Pancreas (tissue), 10 donors: ENCODE results near the gene GLI3. TPM values are rescaled to one million over a fixed set of nuclear protein-coding genes. Genes with fewer than 3 reads are reported as not detected.

Experiments
- ATAC-seq, 4 donors: fragments of 200-7000 bp; cut with Tn5 transposase; one replicate each; pipeline versions ENCODE4 v1.8.0 to v1.9.1; 2020; ENCODE audit warnings: mild to moderate bottlenecking in 4 of 4, moderate library complexity in 4 of 4
- DNase-seq, 6 donors: peaks; one replicate each; pipeline ENCODE4 v3.0.0-alpha.2; 2020
- FAIRE-seq: peaks from 2 replicates; lab custom pipeline; 2012; peaks lifted over from hg19 to GRCh38; lab: Jason Lieb, UNC
- H3K27ac ChIP-seq, 4 donors: fragments of 200-600 bp; sonication (generic); 1 replicate in 3 of 4; 2 replicates in 1 of 4; pipeline versions ENCODE4 v1.5.0 to v1.8.0; 2020
- H3K27me3 ChIP-seq, 4 donors: fragments of 200-600 bp; one replicate each; pipeline ENCODE4 v1.8.0; 2021
- H3K36me3 ChIP-seq, 3 donors: fragments of 200-600 bp; sonication (generic) in 1 of 3; one replicate each; pipeline versions ENCODE4 v1.5.0 to v1.8.0; 2020 to 2021
- H3K4me1 ChIP-seq, 3 donors: fragments of 200-600 bp; one replicate each; pipeline ENCODE4 v1.8.0; 2021
- H3K4me3 ChIP-seq, 4 donors: fragments of 200-600 bp; sonication (generic) in 2 of 4; one replicate each; pipeline versions ENCODE4 v1.5.0 to v1.8.0; 2020 to 2021
- H3K9me3 ChIP-seq, 4 donors: fragments of 200-600 bp; one replicate each; pipeline ENCODE4 v1.8.0; 2021
- WGBS, 2 donors: extraction: QIAGEN DNeasy Blood & Tissue Kit; methylation state at CpG; one replicate each; pipeline ENCODE4 v1.1.7; 2013; 5-methylcytosine and 5-hydroxymethylcytosine counted together
- intact Hi-C, 3 donors: fragments of 100-400 bp; cut with DNase I; formaldehyde crosslinking; loops; one replicate each; pipeline versions ENCODE4 v1.11.1 to v1.14.2; 2022
- polyA plus RNA-seq, 2 donors: library from polyadenylated mRNA; stranded (reverse); fragments of 200-250 nt; gene quantifications; one replicate each; pipeline ENCODE4 v1.2.3, GENCODE V29; 2013
- total RNA-seq, 6 donors: library from RNA; stranded (reverse); fragmentation: NEBNext Ultra II Directional in 4 of 6; extraction: Animal tissue kit (Norgen Biotek cat#: 25700) in 4 of 6; gene quantifications; one replicate each; pipeline versions ENCODE4 v1.2.1 to v1.2.4, GENCODE V29; 2021 to 2023
- TF ChIP-seq, protein P1 (sequence below), 4 donors: fragments of 200-600 bp; sonication (generic) in 3 of 4; IDR thresholded peaks; one replicate each; pipeline versions ENCODE4 v1.5.0 to v1.8.0; 2021; ENCODE audit warnings: antibody characterized with exemption in 4 of 4
- donor health status: healthy with polysubstance abuse.
- donor health status: DM: no; HTN: no; CAD: no; lungs with moderate emphysema.
- donor health status: DM: no; HTN: no; CAD: no.
- donor health status: control.
- donor health status: control.
- donor health status: Bipolar disorder and iron deficiency.
- donor health status: DM: yes; HTN: yes; CAD: no.
- donor health status: DM: no; HTN: no; CAD: no.
- donor health status: DM: no; HTN: no; CAD: no.
- donor health status: DM: yes; HTN: yes; CAD: no.

Gene GLI3
- total and polyA plus RNA-seq, 8 donors = 0.38 to 6.2 (median 1.4) TPM

- no peaks in the 10 kb centered on the region for H3K36me3 ChIP-seq
- no peaks in the 10 kb centered on the region for H3K4me1 ChIP-seq
These were observed 28.4 kb downstream of the GLI3 start for GRCh38 chr7:42208572-42208971.

GRCh38 chr7:42207420-42207819 lies 29.6 kb downstream of the GLI3 start:
- TF ChIP-seq, protein P1, sequence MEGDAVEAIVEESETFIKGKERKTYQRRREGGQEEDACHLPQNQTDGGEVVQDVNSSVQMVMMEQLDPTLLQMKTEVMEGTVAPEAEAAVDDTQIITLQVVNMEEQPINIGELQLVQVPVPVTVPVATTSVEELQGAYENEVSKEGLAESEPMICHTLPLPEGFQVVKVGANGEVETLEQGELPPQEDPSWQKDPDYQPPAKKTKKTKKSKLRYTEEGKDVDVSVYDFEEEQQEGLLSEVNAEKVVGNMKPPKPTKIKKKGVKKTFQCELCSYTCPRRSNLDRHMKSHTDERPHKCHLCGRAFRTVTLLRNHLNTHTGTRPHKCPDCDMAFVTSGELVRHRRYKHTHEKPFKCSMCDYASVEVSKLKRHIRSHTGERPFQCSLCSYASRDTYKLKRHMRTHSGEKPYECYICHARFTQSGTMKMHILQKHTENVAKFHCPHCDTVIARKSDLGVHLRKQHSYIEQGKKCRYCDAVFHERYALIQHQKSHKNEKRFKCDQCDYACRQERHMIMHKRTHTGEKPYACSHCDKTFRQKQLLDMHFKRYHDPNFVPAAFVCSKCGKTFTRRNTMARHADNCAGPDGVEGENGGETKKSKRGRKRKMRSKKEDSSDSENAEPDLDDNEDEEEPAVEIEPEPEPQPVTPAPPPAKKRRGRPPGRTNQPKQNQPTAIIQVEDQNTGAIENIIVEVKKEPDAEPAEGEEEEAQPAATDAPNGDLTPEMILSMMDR (IDR thresholded peaks at IDR 0.05) = no peak
- H3K27me3 ChIP-seq = no peaks in the 10 kb centered on the region
- ATAC-seq (no peak), FAIRE-seq (no peak), DNase-seq (no peak)
- WGBS, 2 donors = 56 to 67% methylated on average over 2 of the region's 2 CpGs
- H3K4me3 ChIP-seq = no peak overlapping the region
- no peaks in the 10 kb centered on the region for H3K4me1 ChIP-seq
- no peaks in the 10 kb centered on the region for H3K36me3 ChIP-seq
- intact Hi-C loops = no loop called here
- no peak overlapping the region for H3K27ac ChIP-seq
- H3K9me3 ChIP-seq = no peaks in the 10 kb centered on the region

More at GRCh38 chr7:42208572-42208971, 28.4 kb downstream of the GLI3 start:
- ATAC-seq (no peak), DNase-seq (no peak), FAIRE-seq (no peak)
- intact Hi-C loops = no loop called here
- Histone ChIP-seq H3K4me3 (no peak overlapping the region), H3K27ac (no peak overlapping the region), H3K27me3 (no peaks in the 10 kb centered on the region), H3K9me3 (no peaks in the 10 kb centered on the region)
- TF ChIP-seq, protein P1 (IDR thresholded peaks at IDR 0.05) = no peak

GRCh38 chr7:42203336-42203735 lies 33.7 kb downstream of the GLI3 start:
- TF ChIP-seq, protein P1 (IDR thresholded peaks at IDR 0.05) = no peak
- Histone ChIP-seq H3K27ac (no peak overlapping the region), H3K27me3 (no peaks in the 10 kb centered on the region), H3K4me1 (no peaks in the 10 kb centered on the region), H3K36me3 (no peaks in the 10 kb centered on the region), H3K4me3 (no peak overlapping the region), H3K9me3 (no peaks in the 10 kb centered on the region)
- FAIRE-seq = no peak
- DNase-seq = no peak
- ATAC-seq = no peak
- intact Hi-C loops = no loop called here

DNA sequence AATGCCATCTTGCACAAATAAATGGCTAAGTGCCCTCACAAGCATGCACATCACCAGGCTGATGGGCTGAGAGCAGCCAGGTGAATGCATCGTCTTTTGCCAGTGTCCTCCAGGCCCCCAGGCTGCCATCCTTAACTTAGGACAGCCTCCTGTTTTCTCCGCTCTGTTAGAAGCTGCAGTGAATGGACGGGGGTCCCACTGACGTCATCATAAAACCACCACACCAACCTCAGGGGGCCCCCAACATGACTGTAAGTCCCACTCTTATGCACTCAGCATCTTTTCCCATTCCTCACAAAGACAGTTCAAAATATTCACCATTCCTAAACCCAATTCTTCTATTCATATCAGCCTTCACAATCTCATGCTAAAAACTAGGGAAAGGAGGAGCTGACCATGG lies 34.4 kb downstream of the GLI3 start:
- H3K27ac ChIP-seq = no peak overlapping the region
- no peak for ATAC-seq
- no peaks in the 10 kb centered on the region for H3K36me3 ChIP-seq
- no peak for FAIRE-seq
- no peaks in the 10 kb centered on the region for H3K9me3 ChIP-seq
- H3K27me3 ChIP-seq = no peaks in the 10 kb centered on the region
- no peaks in the 10 kb centered on the region for H3K4me1 ChIP-seq
- intact Hi-C loops = no loop called here
- no peak for DNase-seq
- H3K4me3 ChIP-seq = no peak overlapping the region
- WGBS, 2 donors = 64 to 76% methylated on average over 4 of the region's 4 CpGs
- TF ChIP-seq, protein P1 (IDR thresholded peaks at IDR 0.05) = no peak

GRCh38 chr7:42198974-42199668 lies 37.9 kb downstream of the GLI3 start:
- WGBS, 2 donors = 67 to 72% methylated on average over 8 of the region's 8 CpGs
- intact Hi-C loops = no loop called here
- TF ChIP-seq, protein P1 (IDR thresholded peaks at IDR 0.05) = no peak
- no peak for ATAC-seq
- no peaks in the 10 kb centered on the region for H3K36me3 ChIP-seq
- H3K27ac ChIP-seq = no peak overlapping the region
- FAIRE-seq = no peak
- H3K9me3 ChIP-seq = no peaks in the 10 kb centered on the region
- no peak overlapping the region for H3K4me3 ChIP-seq
- H3K4me1 ChIP-seq = no peaks in the 10 kb centered on the region
- H3K27me3 ChIP-seq = no peaks in the 10 kb centered on the region
- DNase-seq = no peak
